Neural crest cell (in vitro differentiated cells): ENCODE results near the gene LARP7. TPM values are rescaled to one million over a fixed set of nuclear protein-coding genes. Genes with fewer than 3 reads are reported as not detected.
"Not testable (repeated sequence)": the region's sequence is repeated elsewhere in the genome, so short reads cannot be mapped to it uniquely, and the experiment has no call there.

Experiments
- DNase-seq: peaks from one replicate; pipeline ENCODE4 v3.0.0; 2021; ENCODE audit warnings: low read depth, mixed read lengths, low spot score
- H3K27ac Mint-ChIP-seq: one replicate; pipeline ENCODE4 v1.8.0; 2021; ENCODE audit warnings: mild to moderate bottlenecking, mixed read lengths; ENCODE audit not compliant: unreplicated experiment
- H3K27me3 Mint-ChIP-seq: 2 replicates; pipeline ENCODE4 v1.8.0; 2021; ENCODE audit warnings: low read depth, mild to moderate bottlenecking, mixed read lengths
- H3K36me3 Mint-ChIP-seq: 2 replicates; pipeline ENCODE4 v1.8.0; 2021; ENCODE audit warnings: low read depth, mild to moderate bottlenecking, mixed read lengths
- H3K4me1 Mint-ChIP-seq: 2 replicates; pipeline ENCODE4 v1.8.0; 2021; ENCODE audit warnings: mixed read lengths
- H3K4me3 Mint-ChIP-seq: one replicate; pipeline ENCODE4 v1.8.0; 2021; ENCODE audit warnings: mild to moderate bottlenecking, mixed read lengths
- H3K9me3 Mint-ChIP-seq: 2 replicates; pipeline ENCODE4 v1.8.0; 2021; ENCODE audit warnings: mixed read lengths
- CTCF ChIP-seq: fragments of 200-600 bp; sonication (generic); conservative IDR thresholded peaks from 2 replicates; pipeline ENCODE4 v1.5.0; 2021; ENCODE audit warnings: antibody characterized with exemption, mild to moderate bottlenecking
- total RNA-seq: library from RNA; stranded (reverse); gene quantifications from 2 replicates; pipeline ENCODE4 v1.2.1, GENCODE V29; 2021

Gene LARP7
- total RNA-seq, 1 donor from 2014 or later = 50.0 TPM

- no peak for TF ChIP-seq CTCF
- no peak overlapping the region for H3K4me3 Mint-ChIP-seq
- no peak for DNase-seq
- no peaks in the 10 kb centered on the region for H3K36me3 Mint-ChIP-seq
- peaks cover 16% of the 10 kb centered on the region for H3K4me1 Mint-ChIP-seq
- no peak overlapping the region for H3K27ac Mint-ChIP-seq
- no peaks in the 10 kb centered on the region for H3K9me3 Mint-ChIP-seq
- H3K27me3 Mint-ChIP-seq = no peaks in the 10 kb centered on the region
Observed at GRCh38 chr4:112637552-112637866, 566 bp downstream of the LARP7 start.

DNA sequence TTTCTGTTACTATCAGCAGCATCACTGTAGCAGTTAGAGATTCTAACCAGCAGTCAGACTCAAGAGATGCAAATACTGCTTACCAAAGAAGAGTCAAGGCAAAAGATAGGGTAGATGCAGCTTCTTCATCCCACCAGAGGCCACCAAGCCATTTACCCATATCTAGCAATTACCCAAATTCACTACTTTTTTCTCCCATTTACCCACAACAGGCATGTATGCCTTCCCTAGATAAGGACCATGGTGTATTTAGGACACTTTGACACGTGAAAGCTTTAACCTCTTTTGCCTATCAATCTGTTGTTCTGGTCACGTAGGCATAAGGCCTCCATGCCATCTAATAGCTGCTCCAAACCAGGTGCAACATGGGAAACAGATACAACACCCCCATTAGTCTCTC lies 5.6 kb downstream of the LARP7 start:
- Mint-ChIP-seq H3K4me3 (no peak overlapping the region), H3K9me3 (no peaks in the 10 kb centered on the region), H3K27ac (no peak overlapping the region), H3K36me3 (peaks cover 5% of the 10 kb centered on the region), H3K4me1 (peaks cover 8% of the 10 kb centered on the region), H3K27me3 (no peaks in the 10 kb centered on the region)
- no peak for DNase-seq
- TF ChIP-seq CTCF = no peak

DNA sequence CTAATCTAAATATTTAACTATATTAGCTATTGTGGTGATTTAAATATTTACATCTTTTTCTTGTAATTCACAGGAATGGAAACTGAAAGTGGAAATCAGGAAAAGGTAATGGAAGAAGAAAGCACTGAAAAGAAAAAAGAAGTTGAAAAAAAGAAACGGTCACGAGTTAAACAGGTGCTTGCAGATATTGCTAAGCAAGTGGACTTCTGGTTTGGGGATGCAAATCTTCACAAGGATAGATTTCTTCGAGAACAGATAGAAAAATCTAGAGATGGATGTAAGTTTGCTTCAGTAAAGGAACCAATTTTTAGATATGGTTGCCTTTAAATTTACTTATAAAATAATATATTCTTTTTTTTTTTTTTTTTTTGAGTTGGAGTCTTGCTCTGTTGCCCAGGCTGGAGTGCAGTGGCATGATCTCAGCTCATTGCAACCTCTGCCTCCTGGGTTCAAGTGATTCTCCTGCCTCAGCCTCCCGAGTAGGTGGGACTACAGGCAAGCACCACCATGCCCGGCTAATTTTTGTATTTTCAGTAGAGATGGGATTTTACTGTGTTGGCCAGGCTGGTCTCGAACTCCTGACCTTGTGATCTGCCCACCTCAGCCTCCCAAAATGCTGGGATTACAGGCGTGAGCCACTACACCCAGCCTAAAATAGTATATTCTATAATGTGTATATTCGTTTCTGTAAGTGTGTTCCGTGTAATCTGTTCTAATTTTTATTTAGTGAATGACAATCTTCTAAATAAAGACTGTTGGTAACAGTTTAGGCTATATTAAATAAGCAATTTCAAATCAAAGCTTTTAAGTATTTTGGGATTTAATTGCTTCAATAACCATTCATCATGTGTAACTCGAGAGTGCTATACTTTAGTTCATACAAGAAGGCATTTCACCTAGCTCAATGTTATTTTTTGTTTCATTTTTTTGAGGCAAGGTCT lies 7.9 kb downstream of the LARP7 start:
- not testable (repeated sequence) for H3K4me3 Mint-ChIP-seq, H3K4me1 Mint-ChIP-seq, H3K27me3 Mint-ChIP-seq, DNase-seq, H3K9me3 Mint-ChIP-seq, H3K27ac Mint-ChIP-seq, H3K36me3 Mint-ChIP-seq

DNA sequence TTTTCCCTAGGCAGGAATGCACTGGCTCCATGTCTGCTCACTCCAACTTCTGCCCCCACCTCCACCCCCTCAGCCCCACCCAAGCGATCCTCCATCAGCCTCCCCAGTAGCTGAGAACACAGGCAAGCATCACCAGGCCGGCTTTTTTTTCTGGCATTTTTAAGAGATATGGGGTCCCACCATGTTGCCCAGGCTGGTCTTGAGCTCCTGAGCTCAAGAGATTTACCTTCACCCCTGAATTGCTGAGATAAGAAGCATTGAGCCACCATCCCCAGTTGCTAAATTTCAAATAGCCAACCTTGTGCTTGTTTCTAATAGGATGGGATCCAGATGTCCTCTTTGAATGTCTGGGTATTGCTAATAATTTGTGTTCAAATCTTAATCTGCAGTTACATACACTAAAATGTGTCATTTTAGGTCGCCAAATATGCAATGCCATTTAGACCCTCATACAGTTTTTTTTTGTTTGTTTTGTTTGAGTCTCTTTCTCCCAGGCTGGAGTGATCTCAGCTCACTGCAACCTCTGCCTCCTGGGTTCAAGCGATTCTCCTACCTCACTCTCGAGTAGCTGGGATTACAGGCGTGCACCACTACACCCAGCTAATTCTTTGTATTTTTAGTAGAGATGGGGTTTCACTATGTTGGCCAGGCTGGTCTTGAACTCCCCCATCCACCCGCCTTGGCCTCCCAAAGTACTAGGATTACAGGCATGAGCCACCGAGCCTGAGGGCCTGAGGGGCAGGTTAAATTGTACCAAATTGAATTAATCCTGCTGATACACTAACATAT lies 8.8 kb downstream of the LARP7 start:
- no peaks in the 10 kb centered on the region for H3K27me3 Mint-ChIP-seq
- TF ChIP-seq CTCF = no peak
- DNase-seq = no peak

DNA sequence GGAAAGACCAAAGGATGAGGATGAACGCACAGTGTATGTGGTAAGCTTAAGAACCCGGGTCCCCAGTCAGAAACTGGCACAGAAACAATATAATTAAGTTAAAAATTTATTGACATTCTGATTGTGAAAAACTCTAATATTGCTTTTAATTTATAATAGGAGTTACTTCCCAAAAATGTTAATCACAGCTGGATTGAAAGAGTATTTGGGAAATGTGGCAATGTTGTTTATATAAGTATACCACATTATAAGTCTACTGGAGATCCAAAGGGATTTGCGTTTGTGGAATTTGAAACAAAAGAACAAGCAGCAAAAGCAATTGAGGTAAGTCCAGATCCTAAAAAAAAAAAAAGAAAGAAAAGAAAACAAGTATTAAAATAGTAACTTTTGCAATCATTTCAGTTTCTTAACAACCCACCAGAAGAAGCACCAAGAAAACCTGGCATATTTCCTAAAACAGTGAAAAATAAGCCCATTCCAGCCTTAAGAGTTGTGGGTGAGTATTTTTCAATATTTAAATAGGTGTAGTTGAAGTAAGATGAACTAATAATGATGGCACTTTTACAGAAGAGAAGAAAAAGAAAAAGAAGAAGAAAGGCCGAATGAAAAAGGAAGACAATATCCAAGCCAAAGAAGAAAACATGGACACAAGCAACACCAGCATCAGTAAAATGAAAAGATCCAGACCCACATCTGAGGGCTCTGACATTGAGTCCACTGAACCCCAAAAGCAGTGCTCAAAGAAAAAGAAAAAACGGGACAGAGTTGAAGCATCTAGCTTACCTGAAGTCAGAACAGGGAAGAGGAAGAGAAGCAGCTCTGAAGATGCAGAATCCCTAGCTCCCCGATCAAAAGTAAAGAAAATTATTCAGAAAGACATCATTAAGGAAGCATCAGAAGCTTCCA lies 9.9 kb downstream of the LARP7 start:
- Mint-ChIP-seq H3K27ac (no peak overlapping the region), H3K36me3 (peaks cover 5% of the 10 kb centered on the region), H3K9me3 (no peaks in the 10 kb centered on the region), H3K27me3 (no peaks in the 10 kb centered on the region), H3K4me3 (no peak overlapping the region), H3K4me1 (peaks cover 9% of the 10 kb centered on the region)
- no peak for TF ChIP-seq CTCF
- DNase-seq = no peak

More for the DNA sequence above, 8.8 kb downstream of the LARP7 start:
- H3K9me3 Mint-ChIP-seq = no peaks in the 10 kb centered on the region
- no peak overlapping the region for H3K27ac Mint-ChIP-seq
- H3K4me1 Mint-ChIP-seq = peaks cover 9% of the 10 kb centered on the region
- peaks cover 5% of the 10 kb centered on the region for H3K36me3 Mint-ChIP-seq
- H3K4me3 Mint-ChIP-seq = no peak overlapping the region
